ENCODE data around the gene OGDH. TPM values are rescaled to one million over a fixed set of nuclear protein-coding genes. Genes with fewer than 3 reads are reported as not detected.

OGDH gene
- total and polyA plus RNA-seq, 2 experiments from 2014 or later, result 13.5 to 76.9 TPM

- TF ChIP-seq, protein P1, sequence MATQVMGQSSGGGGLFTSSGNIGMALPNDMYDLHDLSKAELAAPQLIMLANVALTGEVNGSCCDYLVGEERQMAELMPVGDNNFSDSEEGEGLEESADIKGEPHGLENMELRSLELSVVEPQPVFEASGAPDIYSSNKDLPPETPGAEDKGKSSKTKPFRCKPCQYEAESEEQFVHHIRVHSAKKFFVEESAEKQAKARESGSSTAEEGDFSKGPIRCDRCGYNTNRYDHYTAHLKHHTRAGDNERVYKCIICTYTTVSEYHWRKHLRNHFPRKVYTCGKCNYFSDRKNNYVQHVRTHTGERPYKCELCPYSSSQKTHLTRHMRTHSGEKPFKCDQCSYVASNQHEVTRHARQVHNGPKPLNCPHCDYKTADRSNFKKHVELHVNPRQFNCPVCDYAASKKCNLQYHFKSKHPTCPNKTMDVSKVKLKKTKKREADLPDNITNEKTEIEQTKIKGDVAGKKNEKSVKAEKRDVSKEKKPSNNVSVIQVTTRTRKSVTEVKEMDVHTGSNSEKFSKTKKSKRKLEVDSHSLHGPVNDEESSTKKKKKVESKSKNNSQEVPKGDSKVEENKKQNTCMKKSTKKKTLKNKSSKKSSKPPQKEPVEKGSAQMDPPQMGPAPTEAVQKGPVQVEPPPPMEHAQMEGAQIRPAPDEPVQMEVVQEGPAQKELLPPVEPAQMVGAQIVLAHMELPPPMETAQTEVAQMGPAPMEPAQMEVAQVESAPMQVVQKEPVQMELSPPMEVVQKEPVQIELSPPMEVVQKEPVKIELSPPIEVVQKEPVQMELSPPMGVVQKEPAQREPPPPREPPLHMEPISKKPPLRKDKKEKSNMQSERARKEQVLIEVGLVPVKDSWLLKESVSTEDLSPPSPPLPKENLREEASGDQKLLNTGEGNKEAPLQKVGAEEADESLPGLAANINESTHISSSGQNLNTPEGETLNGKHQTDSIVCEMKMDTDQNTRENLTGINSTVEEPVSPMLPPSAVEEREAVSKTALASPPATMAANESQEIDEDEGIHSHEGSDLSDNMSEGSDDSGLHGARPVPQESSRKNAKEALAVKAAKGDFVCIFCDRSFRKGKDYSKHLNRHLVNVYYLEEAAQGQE (IDR thresholded peaks at IDR 0.05; ENCODE audit: unreplicated experiment), result no peak
- no peak for TF ChIP-seq JUNB (IDR thresholded peaks at IDR 0.05; ENCODE audit: unreplicated experiment)
- TF ChIP-seq CTCF (conservative IDR thresholded peaks at IDR 0.05; ENCODE audit: low read depth in 2 of 2), result no peak
- no peak for TF ChIP-seq STAT1 (IDR thresholded peaks at IDR 0.05; ENCODE audit: unreplicated experiment)
- TF ChIP-seq EZH2phosphoT487 (IDR thresholded peaks at IDR 0.05; ENCODE audit: unreplicated experiment), result no peak
- no peak for TF ChIP-seq ZNF331 (CRISPR knock-in tag; IDR thresholded peaks at IDR 0.05; ENCODE audit: low read depth)
These were observed 79.3 kb downstream of the OGDH start (continued) for GRCh38 chr7:44685723-44686122.

DNA sequence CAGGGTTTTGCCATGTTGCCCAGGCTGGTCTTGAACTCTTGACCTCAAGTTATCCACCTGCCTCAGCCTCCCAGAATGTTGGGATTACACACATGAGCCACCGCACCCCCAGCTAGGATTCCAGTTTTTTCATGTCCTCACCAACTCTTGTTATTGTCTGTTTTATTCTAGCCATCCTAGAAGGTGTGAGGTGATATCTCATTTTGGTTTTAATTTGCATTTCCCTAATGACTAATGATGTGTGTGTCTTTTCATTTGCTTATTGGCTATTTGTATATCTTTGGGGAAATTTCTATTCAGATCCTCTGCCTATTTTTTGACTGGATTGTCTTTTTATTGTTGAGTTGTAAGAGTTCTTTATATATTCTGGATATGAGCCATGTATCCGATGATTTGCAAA is 83.0 kb downstream of the OGDH start:
- DNase-seq (ENCODE audit: low spot score) (no peak), ATAC-seq (no peak)
- Histone ChIP-seq H3K79me2 (replicated peaks; ENCODE audit: insufficient read depth) (no peaks in the 10 kb centered on the region), H2AFZ (no peak overlapping the region), H3K27me3 (ENCODE audit: insufficient read depth) (no peaks in the 10 kb centered on the region), H3K4me3 (no peak overlapping the region), H3F3A (replicated peaks; ENCODE audit: low read depth) (no peaks in the 10 kb centered on the region), H3K4me2 (no peak overlapping the region), H3K9me2 (ENCODE audit: insufficient read depth) (no peaks in the 10 kb centered on the region), H3K4me1 (ENCODE audit: insufficient read depth) (no peaks in the 10 kb centered on the region), H3K36me3 (ENCODE audit: insufficient read depth) (peaks cover under 1% of the 10 kb centered on the region), H4K20me1 (replicated peaks; ENCODE audit: insufficient read depth) (no peaks in the 10 kb centered on the region), H3K27ac (ENCODE audit: low read depth) (no peak overlapping the region)
- Mint-ChIP-seq H3K27ac (no peak overlapping the region), H3K9me3 (no peaks in the 10 kb centered on the region), H3K36me3 (ENCODE audit: low read depth) (peaks cover 20% of the 10 kb centered on the region), H3K4me3 (no peak overlapping the region), H3K27me3 (ENCODE audit: insufficient read depth, low read depth, poor library complexity) (peaks cover 2% of the 10 kb centered on the region), H3K4me1 (no peaks in the 10 kb centered on the region)
- TF ChIP-seq POLR2AphosphoS5 (IDR thresholded peaks at IDR 0.05; ENCODE audit: low read depth) (no peak), JUNB (IDR thresholded peaks at IDR 0.05; ENCODE audit: unreplicated experiment) (no peak), ZNF114 (CRISPR knock-in tag; IDR thresholded peaks at IDR 0.05) (no peak), NANOG (IDR thresholded peaks at IDR 0.05; ENCODE audit: borderline replicate concordance) (no peak)
- TF ChIP-seq, protein P1 (IDR thresholded peaks at IDR 0.05; ENCODE audit: unreplicated experiment), result no peak
- TF ChIP-seq, protein P2, sequence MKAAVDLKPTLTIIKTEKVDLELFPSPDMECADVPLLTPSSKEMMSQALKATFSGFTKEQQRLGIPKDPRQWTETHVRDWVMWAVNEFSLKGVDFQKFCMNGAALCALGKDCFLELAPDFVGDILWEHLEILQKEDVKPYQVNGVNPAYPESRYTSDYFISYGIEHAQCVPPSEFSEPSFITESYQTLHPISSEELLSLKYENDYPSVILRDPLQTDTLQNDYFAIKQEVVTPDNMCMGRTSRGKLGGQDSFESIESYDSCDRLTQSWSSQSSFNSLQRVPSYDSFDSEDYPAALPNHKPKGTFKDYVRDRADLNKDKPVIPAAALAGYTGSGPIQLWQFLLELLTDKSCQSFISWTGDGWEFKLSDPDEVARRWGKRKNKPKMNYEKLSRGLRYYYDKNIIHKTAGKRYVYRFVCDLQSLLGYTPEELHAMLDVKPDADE (IDR thresholded peaks at IDR 0.05), result no peak

Measured in GM23338 (cell line).